ENCODE data around the gene INTU. TPM values are rescaled to one million over a fixed set of nuclear protein-coding genes. Genes with fewer than 3 reads are reported as not detected.

Gene INTU
- total RNA-seq, 1 experiment from 2014 or later, result 10.7 TPM

DNA sequence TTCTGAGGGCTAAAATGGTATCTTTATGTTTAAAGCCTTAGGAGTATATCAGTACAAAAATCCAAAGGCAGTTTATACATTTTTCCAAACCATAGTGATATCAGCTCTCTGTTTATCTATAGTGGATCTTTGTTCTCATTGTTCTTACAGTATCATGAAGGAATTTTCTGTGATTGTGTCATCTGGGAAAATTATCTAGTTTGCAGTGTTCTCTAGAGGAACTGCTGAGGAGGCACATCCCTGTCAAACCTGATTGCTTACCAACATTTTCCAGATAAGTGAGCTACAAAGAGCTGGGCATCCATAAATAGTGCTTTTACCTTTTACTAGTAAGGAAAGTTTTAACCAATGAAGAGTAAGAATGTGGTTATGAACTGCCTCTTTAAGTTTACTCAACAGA, 52.5 kb downstream of the INTU start:
- Histone ChIP-seq H2BK12ac (ENCODE audit: insufficient read length, low read depth, low read length) (no peak overlapping the region), H3K27me3 (ENCODE audit: insufficient read depth, low read length) (no peaks in the 10 kb centered on the region), H4K20me1 (ENCODE audit: control insufficient read depth, insufficient read depth, insufficient read length) (no peaks in the 10 kb centered on the region), H3K9me3 (ENCODE audit: control insufficient read depth, low read depth, low read length) (no peaks in the 10 kb centered on the region), H4K5ac (ENCODE audit: insufficient read length, low read depth, low read length) (no peak overlapping the region), H2BK15ac (ENCODE audit: low read depth, low read length) (no peak overlapping the region), H3K4me2 (ENCODE audit: insufficient read depth, insufficient read length, low read length) (no peak overlapping the region), H3K79me2 (ENCODE audit: insufficient read depth, low read length) (no peaks in the 10 kb centered on the region), H3K4ac (ENCODE audit: low read depth, low read length) (no peak overlapping the region), H4K8ac (replicated peaks; ENCODE audit: insufficient read length, low read depth, low read length) (no peak overlapping the region), H3K4me1 (ENCODE audit: insufficient read depth, low read length) (no peaks in the 10 kb centered on the region), H2BK120ac (ENCODE audit: low read depth, low read length, poor library complexity, severe bottlenecking) (no peak overlapping the region), H3K79me1 (ENCODE audit: insufficient read depth, low read depth, low read length, poor library complexity, severe bottlenecking) (no peaks in the 10 kb centered on the region), H3K23ac (ENCODE audit: insufficient read length, low read depth, low read length) (no peak overlapping the region), H3K18ac (ENCODE audit: insufficient read length, low read depth, low read length) (no peak overlapping the region), H3K14ac (ENCODE audit: insufficient read depth, low read length) (no peak overlapping the region), H3K27ac (ENCODE audit: insufficient read length, low read depth, low read length) (no peak overlapping the region), H3K9ac (ENCODE audit: extremely low read depth, insufficient read length, low read length) (no peak overlapping the region), H3K23me2 (ENCODE audit: insufficient read length, low read depth, low read length, poor library complexity, severe bottlenecking) (no peaks in the 10 kb centered on the region), H3T11ph (ENCODE audit: low read length) (no peak overlapping the region), H3K56ac (ENCODE audit: insufficient read length, low read depth, low read length) (no peak overlapping the region), H2AFZ (ENCODE audit: low read length) (no peak overlapping the region), H2BK20ac (ENCODE audit: low read depth, low read length, poor library complexity, severe bottlenecking) (no peak overlapping the region), H4K91ac (ENCODE audit: insufficient read length, low read depth, low read length) (no peak overlapping the region), H2AK5ac (ENCODE audit: insufficient read length, low read length) (no peak overlapping the region), H2BK5ac (ENCODE audit: insufficient read length, low read length) (no peak overlapping the region)
- DNase-seq, result no peak
- Mint-ChIP-seq H3K4me1 (no peaks in the 10 kb centered on the region), H3K27ac (no peak overlapping the region), H3K36me3 (ENCODE audit: insufficient read depth in 1 of 3, low read depth in 3 of 3) (peaks cover 0 to 7% (median 0%) of the 10 kb centered on the region in 3 experiments; a peak in 3 of 7 replicates), H3K27me3 (ENCODE audit: low read depth) (no peaks in the 10 kb centered on the region), H3K4me3 (no peak overlapping the region), H3K9me3 (no peaks in the 10 kb centered on the region)
- TF ChIP-seq, protein P1, sequence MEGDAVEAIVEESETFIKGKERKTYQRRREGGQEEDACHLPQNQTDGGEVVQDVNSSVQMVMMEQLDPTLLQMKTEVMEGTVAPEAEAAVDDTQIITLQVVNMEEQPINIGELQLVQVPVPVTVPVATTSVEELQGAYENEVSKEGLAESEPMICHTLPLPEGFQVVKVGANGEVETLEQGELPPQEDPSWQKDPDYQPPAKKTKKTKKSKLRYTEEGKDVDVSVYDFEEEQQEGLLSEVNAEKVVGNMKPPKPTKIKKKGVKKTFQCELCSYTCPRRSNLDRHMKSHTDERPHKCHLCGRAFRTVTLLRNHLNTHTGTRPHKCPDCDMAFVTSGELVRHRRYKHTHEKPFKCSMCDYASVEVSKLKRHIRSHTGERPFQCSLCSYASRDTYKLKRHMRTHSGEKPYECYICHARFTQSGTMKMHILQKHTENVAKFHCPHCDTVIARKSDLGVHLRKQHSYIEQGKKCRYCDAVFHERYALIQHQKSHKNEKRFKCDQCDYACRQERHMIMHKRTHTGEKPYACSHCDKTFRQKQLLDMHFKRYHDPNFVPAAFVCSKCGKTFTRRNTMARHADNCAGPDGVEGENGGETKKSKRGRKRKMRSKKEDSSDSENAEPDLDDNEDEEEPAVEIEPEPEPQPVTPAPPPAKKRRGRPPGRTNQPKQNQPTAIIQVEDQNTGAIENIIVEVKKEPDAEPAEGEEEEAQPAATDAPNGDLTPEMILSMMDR (conservative IDR thresholded peaks at IDR 0.05), result no peak

All from H9 (cell line).